Stimulated activated CD8-positive, alpha-beta memory T cell treated with anti-CD3 and anti-CD28 coated beads, Interleukin-15, amount 100 ng/mL, for 1 hour (primary cell): ENCODE results near the gene MKLN1.
"Not testable (repeated sequence)": the region's sequence is repeated elsewhere in the genome, so short reads cannot be mapped to it uniquely, and the experiment has no call there.

ENCODE experiments used
- DNase-seq: peaks from one replicate; pipeline ENCODE4 v3.0.0-alpha.2; 2020; ENCODE audit warnings: low read depth

MKLN1 gene

GRCh38 chr7:131400681-131401176, 73.1 kb downstream of the MKLN1 start:
- no peak for DNase-seq

- no peak for DNase-seq
Observed at GRCh38 chr7:131401194-131401593, 73.5 kb downstream of the MKLN1 start.

- no peak for DNase-seq
Observed at GRCh38 chr7:131403322-131403721, 75.6 kb downstream of the MKLN1 start.

- no peak for DNase-seq
Observed at GRCh38 chr7:131404226-131404911, 76.7 kb downstream of the MKLN1 start.

- DNase-seq, result no peak
Observed at GRCh38 chr7:131409129-131409766, 81.6 kb downstream of the MKLN1 start.

GRCh38 chr7:131412031-131412430, 84.4 kb downstream of the MKLN1 start:
- no peak for DNase-seq

GRCh38 chr7:131413711-131414110, 86.0 kb downstream of the MKLN1 start:
- no peak for DNase-seq

- no peak for DNase-seq
Observed at GRCh38 chr7:131424219-131424822, 96.6 kb downstream of the MKLN1 start.

- no peak for DNase-seq
Observed at GRCh38 chr7:131425992-131426391, 98.3 kb downstream of the MKLN1 start.

GRCh38 chr7:131430826-131431225, 103.2 kb downstream of the MKLN1 start:
- not testable (repeated sequence) for DNase-seq

GRCh38 chr7:131431289-131431688, 103.6 kb downstream of the MKLN1 start:
- DNase-seq, result no peak

- DNase-seq, result no peak
Observed at GRCh38 chr7:131431756-131432155, 104.1 kb downstream of the MKLN1 start.

- DNase-seq, result no peak
Observed at GRCh38 chr7:131436384-131436783, 108.7 kb downstream of the MKLN1 start.

GRCh38 chr7:131438969-131439368, 111.3 kb downstream of the MKLN1 start:
- no peak for DNase-seq

- DNase-seq, result no peak
Observed at GRCh38 chr7:131443496-131443895, 115.8 kb downstream of the MKLN1 start.

GRCh38 chr7:131444683-131445082, 117.0 kb downstream of the MKLN1 start:
- no peak for DNase-seq

- DNase-seq, result no peak
Observed at GRCh38 chr7:131449373-131449902, 121.8 kb downstream of the MKLN1 start.

- no peak for DNase-seq
Observed at GRCh38 chr7:131454498-131454897, 126.8 kb downstream of the MKLN1 start.

- DNase-seq, result no peak
Observed at GRCh38 chr7:131455001-131455400, 127.3 kb downstream of the MKLN1 start.

GRCh38 chr7:131455546-131455945, 127.9 kb downstream of the MKLN1 start:
- DNase-seq, result no peak

GRCh38 chr7:131456338-131456737, 128.7 kb downstream of the MKLN1 start:
- no peak for DNase-seq

- DNase-seq, result no peak
Observed at GRCh38 chr7:131459256-131459655, 131.6 kb downstream of the MKLN1 start.

GRCh38 chr7:131462059-131462458, 134.4 kb downstream of the MKLN1 start:
- DNase-seq, result no peak
